Endodermal cell (in vitro differentiated cells): ENCODE measurements around the gene F5. TPM values are rescaled to one million over a fixed set of nuclear protein-coding genes. Genes with fewer than 3 reads are reported as not detected.

Experiments
- DNase-seq: peaks from one replicate; pipeline ENCODE4 v3.0.0-alpha.2; 2017
- H3K27ac ChIP-seq: 2 replicates; pipeline ENCODE4 v1.5.1; 2013; ENCODE audit warnings: mild to moderate bottlenecking, low read depth, low read length, moderate library complexity
- H3K27me3 ChIP-seq: 2 replicates; pipeline ENCODE4 v1.6.1; 2013; ENCODE audit warnings: mild to moderate bottlenecking, low read length, moderate library complexity; ENCODE audit not compliant: insufficient read depth, control insufficient read depth, poor library complexity, severe bottlenecking
- H3K36me3 ChIP-seq: 2 replicates; pipeline ENCODE4 v1.7.0; 2013; ENCODE audit warnings: mild to moderate bottlenecking, low read length, moderate library complexity; ENCODE audit not compliant: control insufficient read depth, insufficient read depth
- H3K4me1 ChIP-seq: one replicate; pipeline ENCODE4 v1.7.0; 2013; ENCODE audit warnings: low read length; ENCODE audit not compliant: control insufficient read depth, insufficient read depth
- H3K4me3 ChIP-seq: 2 replicates; pipeline ENCODE4 v1.5.1; 2013; ENCODE audit warnings: mild to moderate bottlenecking, low read length, moderate library complexity
- H3K9ac ChIP-seq: 2 replicates; pipeline ENCODE4 v1.6.1; 2013; ENCODE audit warnings: mild to moderate bottlenecking, low read length, moderate library complexity; ENCODE audit not compliant: poor library complexity, severe bottlenecking; ENCODE audit errors: extremely low read depth
- H3K9me3 ChIP-seq: 2 replicates; pipeline ENCODE4 v1.6.1; 2013; ENCODE audit warnings: mild to moderate bottlenecking, low read length, moderate library complexity; ENCODE audit not compliant: control insufficient read depth
- H3K27ac Mint-ChIP-seq: 2 replicates; pipeline ENCODE4 v1.8.0; 2020; ENCODE audit warnings: mixed read lengths
- H3K27me3 Mint-ChIP-seq: 2 replicates; pipeline ENCODE4 v1.8.0; 2021; ENCODE audit warnings: mild to moderate bottlenecking, mixed read lengths; ENCODE audit not compliant: insufficient read depth
- H3K36me3 Mint-ChIP-seq: 2 replicates; pipeline ENCODE4 v1.8.0; 2020; ENCODE audit warnings: low read depth, mixed read lengths
- H3K4me1 Mint-ChIP-seq: 2 replicates; pipeline ENCODE4 v1.8.0; 2020; ENCODE audit warnings: mixed read lengths
- H3K4me3 Mint-ChIP-seq: 2 replicates; pipeline ENCODE4 v1.8.0; 2020; ENCODE audit warnings: mild to moderate bottlenecking, moderate library complexity, mixed read lengths
- H3K9me3 Mint-ChIP-seq: 2 replicates; pipeline ENCODE4 v1.8.0; 2020; ENCODE audit warnings: mild to moderate bottlenecking, mixed read lengths
- CTCF ChIP-seq: fragments of 200-600 bp; sonication (generic); conservative IDR thresholded peaks from 2 replicates; pipeline ENCODE4 v1.5.0; 2021; ENCODE audit warnings: antibody characterized with exemption, mild to moderate bottlenecking
- WGBS, 2 experiments: methylation state at CpG; one replicate each; pipeline versions ENCODE4 v1.1.5 to v1.1.7; 2013; ENCODE audit warnings: missing lambda C conversion rate in 2 of 2, mixed read lengths in 1 of 2; ENCODE audit not compliant: insufficient coverage in 1 of 2, insufficient read length in 1 of 2; 5-methylcytosine and 5-hydroxymethylcytosine counted together
- total RNA-seq, 2 donors: library from RNA; stranded (reverse); fragmentation: NEBNext Ultra II Directional in 1 of 2; extraction: Animal tissue kit (Norgen Biotek cat#: 25700) in 1 of 2; gene quantifications; 2 replicates in 1 of 2; 3 replicates in 1 of 2; pipeline ENCODE4 v1.2.1, GENCODE V29; 2021

The F5 gene
- total RNA-seq, 2 donors from 2014 or later: 0.04 to 0.09 TPM

GRCh38 chr1:169499807-169500206 lies 86.5 kb downstream of the F5 start:
- Mint-ChIP-seq H3K27ac (no peak overlapping the region), H3K27me3 (no peaks in the 10 kb centered on the region), H3K9me3 (peaks cover 5% of the 10 kb centered on the region), H3K4me1 (peaks cover 12% of the 10 kb centered on the region), H3K4me3 (no peak overlapping the region), H3K36me3 (no peaks in the 10 kb centered on the region)
- DNase-seq: no peak
- H3K4me1 ChIP-seq: peaks cover 3% of the 10 kb centered on the region
- H3K36me3 ChIP-seq: no peaks in the 10 kb centered on the region
- no peak overlapping the region for H3K4me3 ChIP-seq
- H3K9ac ChIP-seq: no peak overlapping the region
- no peak for TF ChIP-seq CTCF
- no peaks in the 10 kb centered on the region for H3K9me3 ChIP-seq
- no peak overlapping the region for H3K27ac ChIP-seq
- H3K27me3 ChIP-seq: no peaks in the 10 kb centered on the region

- Mint-ChIP-seq H3K27me3 (no peaks in the 10 kb centered on the region), H3K4me1 (peaks cover 12% of the 10 kb centered on the region), H3K27ac (no peak overlapping the region), H3K9me3 (peaks cover 4% of the 10 kb centered on the region), H3K36me3 (no peaks in the 10 kb centered on the region), H3K4me3 (no peak overlapping the region)
- DNase-seq: no peak
- Histone ChIP-seq H3K9me3 (no peaks in the 10 kb centered on the region), H3K27ac (no peak overlapping the region), H3K36me3 (no peaks in the 10 kb centered on the region), H3K4me3 (no peak overlapping the region), H3K27me3 (no peaks in the 10 kb centered on the region), H3K9ac (no peak overlapping the region), H3K4me1 (peaks cover 3% of the 10 kb centered on the region)
- WGBS, 2 experiments: 100% methylated on average over 2 of the region's 2 CpGs; no CpG with 5 or more reads in 1 of the 2 experiments
- no peak for TF ChIP-seq CTCF
These were observed 89.0 kb downstream of the F5 start for GRCh38 chr1:169497317-169497716.

- H3K4me3 Mint-ChIP-seq: no peak overlapping the region
- DNase-seq: no peak
- H3K9me3 Mint-ChIP-seq: no peaks in the 10 kb centered on the region
- no peak for TF ChIP-seq CTCF
- WGBS, 2 experiments: 87 to 100% methylated on average over 1 to 2 of the region's 2 CpGs
- no peak overlapping the region for H3K27ac ChIP-seq
- peaks cover 12% of the 10 kb centered on the region for H3K4me1 Mint-ChIP-seq
- no peaks in the 10 kb centered on the region for H3K9me3 ChIP-seq
- no peak overlapping the region for H3K4me3 ChIP-seq
- H3K9ac ChIP-seq: no peak overlapping the region
- H3K4me1 ChIP-seq: peaks cover 3% of the 10 kb centered on the region
- no peaks in the 10 kb centered on the region for H3K36me3 Mint-ChIP-seq
- no peaks in the 10 kb centered on the region for H3K27me3 Mint-ChIP-seq
- no peaks in the 10 kb centered on the region for H3K36me3 ChIP-seq
- H3K27me3 ChIP-seq: no peaks in the 10 kb centered on the region
- no peak overlapping the region for H3K27ac Mint-ChIP-seq
These were observed 90.4 kb downstream of the F5 start for GRCh38 chr1:169495916-169496315.
